WTC11 (cell line): ENCODE results near the gene ACO1. TPM values are rescaled to one million over a fixed set of nuclear protein-coding genes. Genes with fewer than 3 reads are reported as not detected.

Experiments used
- ATAC-seq: fragments of 200-7000 bp; cut with Tn5 transposase; 2 replicates; pipeline ENCODE4 v1.10.0; 2021; ENCODE audit warnings: mild to moderate bottlenecking, moderate library complexity
- CTCF ChIA-PET: fragments of 300-600 bp; sonication (Branson Sonifier 250); formaldehyde crosslinking; loops from one replicate; lab custom pipeline; 2021; ENCODE audit warnings: antibody characterized with exemption; lab: Charles Lee
- POLR2A ChIA-PET: fragments of 350-600 bp; sonication (Branson Sonifier 250); formaldehyde crosslinking; loops from one replicate; lab custom pipeline; 2021; ENCODE audit warnings: antibody characterized with exemption; lab: Charles Lee
- DNase-seq: peaks from one replicate; pipeline ENCODE4 v3.0.0; 2021; ENCODE audit warnings: low spot score
- H3K27ac Mint-ChIP-seq: 2 replicates; pipeline ENCODE4 v1.8.0; 2021; ENCODE audit warnings: mixed read lengths
- H3K27me3 Mint-ChIP-seq: 2 replicates; pipeline ENCODE4 v1.8.0; 2021; ENCODE audit warnings: low read depth, mild to moderate bottlenecking, moderate library complexity, mixed read lengths
- H3K36me3 Mint-ChIP-seq: 2 replicates; pipeline ENCODE4 v1.8.0; 2021; ENCODE audit warnings: mixed read lengths
- H3K4me1 Mint-ChIP-seq: 2 replicates; pipeline ENCODE4 v1.8.0; 2022; ENCODE audit warnings: mixed read lengths
- H3K4me3 Mint-ChIP-seq: 2 replicates; pipeline ENCODE4 v1.8.0; 2021; ENCODE audit warnings: mild to moderate bottlenecking, moderate library complexity, mixed read lengths
- H3K9me3 Mint-ChIP-seq: 2 replicates; pipeline ENCODE4 v1.8.0; 2021; ENCODE audit warnings: mixed read lengths
- CREM ChIP-seq: sonication (generic); formaldehyde crosslinking; IDR thresholded peaks from 2 replicates; pipeline ENCODE4 v1.8.1; 2022; ENCODE audit warnings: mild to moderate bottlenecking, missing genetic modification reagents, moderate library complexity
- ESRRA ChIP-seq: sonication (generic); formaldehyde crosslinking; IDR thresholded peaks from 2 replicates; pipeline ENCODE4 v1.8.1; 2022; ENCODE audit warnings: mild to moderate bottlenecking, missing genetic modification reagents, borderline replicate concordance
- ETV6 ChIP-seq: sonication (generic); formaldehyde crosslinking; IDR thresholded peaks from 2 replicates; pipeline ENCODE4 v1.8.1; 2022; ENCODE audit warnings: mild to moderate bottlenecking, missing genetic modification reagents
- GABPB1 ChIP-seq: sonication (generic); formaldehyde crosslinking; IDR thresholded peaks from 2 replicates; pipeline ENCODE4 v1.8.1; 2023; ENCODE audit warnings: mild to moderate bottlenecking, missing genetic modification reagents
- HMGA2 ChIP-seq: fragments of 250-450 bp; sonication (Bioruptor Pico); IDR thresholded peaks from 2 replicates; pipeline ENCODE4 v1.4.0; 2021; ENCODE audit warnings: mild to moderate bottlenecking, moderate library complexity
- HMGXB4 ChIP-seq: sonication (generic); formaldehyde crosslinking; IDR thresholded peaks from 2 replicates; pipeline ENCODE4 v1.8.1; 2023; ENCODE audit warnings: mild to moderate bottlenecking, moderate library complexity, missing genetic modification reagents
- IRF2 ChIP-seq: sonication (generic); formaldehyde crosslinking; IDR thresholded peaks from 2 replicates; pipeline ENCODE4 v1.8.0; 2022; ENCODE audit warnings: low read depth, missing genetic modification reagents, borderline replicate concordance
- JAZF1 ChIP-seq: fragments of 250-450 bp; sonication (Bioruptor Pico); IDR thresholded peaks from 2 replicates; pipeline ENCODE4 v1.9.0; 2021; ENCODE audit warnings: moderate library complexity, mild to moderate bottlenecking, inconsistent platforms
- JUN ChIP-seq: sonication (generic); formaldehyde crosslinking; IDR thresholded peaks from 2 replicates; pipeline ENCODE4 v1.8.0; 2023; ENCODE audit warnings: mild to moderate bottlenecking, missing genetic modification reagents
- KAT7 ChIP-seq: sonication (generic); formaldehyde crosslinking; IDR thresholded peaks from 2 replicates; pipeline ENCODE4 v1.8.1; 2023; ENCODE audit warnings: missing genetic modification reagents, mild to moderate bottlenecking, borderline replicate concordance
- NFYB ChIP-seq: sonication (generic); formaldehyde crosslinking; conservative IDR thresholded peaks from 2 replicates; pipeline ENCODE4 v1.8.0; 2022; ENCODE audit warnings: low read depth, missing genetic modification reagents
- RORB ChIP-seq: fragments of 250-450 bp; sonication (Bioruptor Pico); IDR thresholded peaks from 2 replicates; pipeline ENCODE4 v1.9.0; 2021; ENCODE audit warnings: mild to moderate bottlenecking
- SOX15 ChIP-seq: fragments of 250-450 bp; sonication (Bioruptor Pico); IDR thresholded peaks from 2 replicates; pipeline ENCODE4 v1.9.0; 2021; ENCODE audit warnings: mild to moderate bottlenecking
- TCF7 ChIP-seq: sonication (generic); formaldehyde crosslinking; IDR thresholded peaks from 2 replicates; pipeline ENCODE4 v1.8.0; 2022; ENCODE audit warnings: mild to moderate bottlenecking, low read depth, missing genetic modification reagents, moderate library complexity
- TEAD4 ChIP-seq: sonication (generic); formaldehyde crosslinking; IDR thresholded peaks from 2 replicates; pipeline ENCODE4 v1.8.0; 2022; ENCODE audit warnings: mild to moderate bottlenecking, missing genetic modification reagents
- ZNF138 ChIP-seq: sonication (generic); formaldehyde crosslinking; conservative IDR thresholded peaks from 2 replicates; pipeline ENCODE4 v1.8.1; 2022; ENCODE audit warnings: mild to moderate bottlenecking, moderate library complexity, missing genetic modification reagents
- ZNF219 ChIP-seq: sonication (generic); formaldehyde crosslinking; IDR thresholded peaks from 2 replicates; pipeline ENCODE4 v1.8.0; 2023; ENCODE audit warnings: missing genetic modification reagents, mild to moderate bottlenecking, borderline replicate concordance
- ZNF232 ChIP-seq: sonication (generic); formaldehyde crosslinking; IDR thresholded peaks from 2 replicates; pipeline ENCODE4 v1.8.0; 2022; ENCODE audit warnings: mild to moderate bottlenecking, missing genetic modification reagents
- ZNF263 ChIP-seq: sonication (generic); formaldehyde crosslinking; IDR thresholded peaks from 2 replicates; pipeline ENCODE4 v1.8.1; 2022; ENCODE audit warnings: low read depth, mild to moderate bottlenecking, moderate library complexity, missing genetic modification reagents
- ZNF317 ChIP-seq: sonication (generic); formaldehyde crosslinking; IDR thresholded peaks from 2 replicates; pipeline ENCODE4 v1.8.1; 2023; ENCODE audit warnings: low read depth, mild to moderate bottlenecking, moderate library complexity, missing genetic modification reagents, borderline replicate concordance
- ZNF423 ChIP-seq: fragments of 250-450 bp; sonication (Bioruptor Pico); IDR thresholded peaks from 2 replicates; pipeline ENCODE4 v2.1.2; 2022; ENCODE audit warnings: mild to moderate bottlenecking, moderate library complexity
- ZNF671 ChIP-seq: fragments of 250-450 bp; sonication (Bioruptor Pico); IDR thresholded peaks from 2 replicates; pipeline ENCODE4 v1.8.0; 2021; ENCODE audit warnings: mild to moderate bottlenecking
- total RNA-seq: library from RNA; stranded (reverse); gene quantifications from 3 replicates; pipeline ENCODE4 v1.2.3, GENCODE V29; 2021
- TF ChIP-seq, protein P1 (sequence below): sonication (generic); formaldehyde crosslinking; IDR thresholded peaks from 2 replicates; pipeline ENCODE4 v1.8.0; 2022; ENCODE audit warnings: mild to moderate bottlenecking, missing genetic modification reagents
- TF ChIP-seq, protein P2 (sequence below): fragments of 250-450 bp; sonication (Bioruptor Pico); IDR thresholded peaks from 2 replicates; pipeline ENCODE4 v1.8.0; 2021; ENCODE audit warnings: mild to moderate bottlenecking
- TF ChIP-seq, protein P3 (sequence below): fragments of 200-600 bp; IDR thresholded peaks from 2 replicates; pipeline ENCODE4 v1.8.0; 2022; ENCODE audit warnings: antibody characterized with exemption
- TF ChIP-seq, protein P4 (sequence below): fragments of 250-450 bp; sonication (Bioruptor Pico); conservative IDR thresholded peaks from 2 replicates; pipeline ENCODE4 v1.9.0; 2021; ENCODE audit warnings: mild to moderate bottlenecking
- TF ChIP-seq, protein P5 (sequence below): sonication (generic); formaldehyde crosslinking; IDR thresholded peaks from 2 replicates; pipeline ENCODE4 v1.8.0; 2023; ENCODE audit warnings: mild to moderate bottlenecking, missing genetic modification reagents

Gene ACO1
- total RNA-seq, 1 experiment from 2014 or later, result 40.2 TPM

DNA sequence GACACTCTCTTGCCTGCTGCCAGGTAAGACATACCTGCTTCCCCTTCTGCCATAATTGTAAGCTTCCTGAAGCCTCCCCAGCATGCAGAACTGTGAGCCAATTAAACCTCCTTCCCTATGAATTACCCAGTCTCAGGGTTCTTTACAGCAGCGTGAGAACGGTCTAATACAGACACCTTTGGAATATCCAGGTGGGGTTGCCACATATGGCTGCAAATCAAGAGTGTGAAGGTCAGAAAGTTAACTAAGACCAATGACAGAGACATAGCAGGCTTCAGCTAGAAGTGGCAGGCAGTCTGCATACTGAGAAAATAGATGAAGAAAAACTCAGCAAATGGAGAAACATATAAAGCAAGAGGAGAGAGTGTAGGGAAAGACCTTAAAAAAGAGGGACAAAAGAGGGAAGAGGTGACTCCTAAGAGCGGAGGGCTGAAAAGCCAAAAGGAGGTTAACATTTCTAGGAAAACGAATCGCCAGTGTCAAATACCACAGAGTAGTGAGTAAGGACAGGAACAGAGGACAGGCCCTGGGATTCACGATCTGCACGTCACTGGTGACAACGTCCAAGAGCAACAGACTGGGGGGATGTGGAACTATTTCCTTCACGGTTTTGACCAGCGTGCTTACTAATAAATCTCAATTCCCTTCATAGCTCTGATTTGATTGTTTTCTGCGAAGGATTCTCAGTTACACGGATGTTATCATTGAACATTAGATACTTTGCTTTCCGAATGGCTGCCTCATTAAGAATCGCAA, 1.7 kb upstream of the ACO1 start:
- DNase-seq (no peak), ATAC-seq (no peak)
- TF ChIP-seq TEAD4 (no peak), GABPB1 (CRISPR knock-in tag) (no peak), TCF7 (no peak), HMGXB4 (CRISPR knock-in tag) (no peak), ETV6 (no peak), ZNF219 (CRISPR knock-in tag) (no peak), ZNF138 (CRISPR knock-in tag) (no peak), IRF2 (no peak), SOX15 (CRISPR knock-in tag) (no peak), HMGA2 (CRISPR knock-in tag) (no peak), ZNF423 (no peak), KAT7 (no peak)
- TF ChIP-seq, protein P1, sequence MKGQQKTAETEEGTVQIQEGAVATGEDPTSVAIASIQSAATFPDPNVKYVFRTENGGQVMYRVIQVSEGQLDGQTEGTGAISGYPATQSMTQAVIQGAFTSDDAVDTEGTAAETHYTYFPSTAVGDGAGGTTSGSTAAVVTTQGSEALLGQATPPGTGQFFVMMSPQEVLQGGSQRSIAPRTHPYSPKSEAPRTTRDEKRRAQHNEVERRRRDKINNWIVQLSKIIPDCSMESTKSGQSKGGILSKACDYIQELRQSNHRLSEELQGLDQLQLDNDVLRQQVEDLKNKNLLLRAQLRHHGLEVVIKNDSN (CRISPR knock-in tag), result no peak
- Mint-ChIP-seq H3K27ac (no peak overlapping the region), H3K36me3 (no peaks in the 10 kb centered on the region), H3K4me1 (peaks cover 18% of the 10 kb centered on the region), H3K9me3 (no peaks in the 10 kb centered on the region), H3K4me3 (no peak overlapping the region), H3K27me3 (peaks cover 31% of the 10 kb centered on the region)
- POLR2A ChIA-PET, result no interaction called here
- CTCF ChIA-PET, result interaction anchor here (0.8 to 3.7 kb wide), 4 partner anchors 189 to 199 kb away, joined by 3 to 18 read pairs (median 4); no protein-coding TSS in a partner anchor

GRCh38 chr9:32384002-32384363, 460 bp upstream of the ACO1 start:
- CTCF ChIA-PET, result interaction anchor here (0.7 to 3.7 kb wide), 11 partner anchors 12 to 584 kb away, joined by 3 to 21 read pairs (median 6); partner anchors contain the start of gene RIGI
- H3K36me3 Mint-ChIP-seq, result no peaks in the 10 kb centered on the region
- no peak overlapping the region for H3K27ac Mint-ChIP-seq
- POLR2A ChIA-PET, result interaction anchor here (0.6 to 1.7 kb wide), 4 partner anchors 10 to 188 kb away, joined by 3 to 7 read pairs (median 5); partner anchors contain the start of genes NDUFB6 and RIGI
- H3K27me3 Mint-ChIP-seq, result peaks cover 31% of the 10 kb centered on the region
- peak overlapping the region; percentile 70 for H3K4me3 Mint-ChIP-seq
- H3K4me1 Mint-ChIP-seq, result peaks cover 19% of the 10 kb centered on the region
- no peak for DNase-seq
- no peaks in the 10 kb centered on the region for H3K9me3 Mint-ChIP-seq
- ATAC-seq, result no peak
- TF ChIP-seq, protein P2, sequence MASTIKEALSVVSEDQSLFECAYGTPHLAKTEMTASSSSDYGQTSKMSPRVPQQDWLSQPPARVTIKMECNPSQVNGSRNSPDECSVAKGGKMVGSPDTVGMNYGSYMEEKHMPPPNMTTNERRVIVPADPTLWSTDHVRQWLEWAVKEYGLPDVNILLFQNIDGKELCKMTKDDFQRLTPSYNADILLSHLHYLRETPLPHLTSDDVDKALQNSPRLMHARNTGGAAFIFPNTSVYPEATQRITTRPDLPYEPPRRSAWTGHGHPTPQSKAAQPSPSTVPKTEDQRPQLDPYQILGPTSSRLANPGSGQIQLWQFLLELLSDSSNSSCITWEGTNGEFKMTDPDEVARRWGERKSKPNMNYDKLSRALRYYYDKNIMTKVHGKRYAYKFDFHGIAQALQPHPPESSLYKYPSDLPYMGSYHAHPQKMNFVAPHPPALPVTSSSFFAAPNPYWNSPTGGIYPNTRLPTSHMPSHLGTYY (CRISPR knock-in tag), result no peak
- TF ChIP-seq JUN (CRISPR knock-in tag) (no peak), ZNF232 (CRISPR knock-in tag) (no peak), ESRRA (CRISPR knock-in tag) (no peak), KAT7 (no peak), CREM (no peak), ZNF317 (CRISPR knock-in tag) (no peak), NFYB (CRISPR knock-in tag) (no peak), JAZF1 (CRISPR knock-in tag) (no peak), IRF2 (no peak), RORB (CRISPR knock-in tag) (no peak), ZNF263 (CRISPR knock-in tag) (no peak), ZNF671 (CRISPR knock-in tag) (no peak)
- TF ChIP-seq, protein P3, sequence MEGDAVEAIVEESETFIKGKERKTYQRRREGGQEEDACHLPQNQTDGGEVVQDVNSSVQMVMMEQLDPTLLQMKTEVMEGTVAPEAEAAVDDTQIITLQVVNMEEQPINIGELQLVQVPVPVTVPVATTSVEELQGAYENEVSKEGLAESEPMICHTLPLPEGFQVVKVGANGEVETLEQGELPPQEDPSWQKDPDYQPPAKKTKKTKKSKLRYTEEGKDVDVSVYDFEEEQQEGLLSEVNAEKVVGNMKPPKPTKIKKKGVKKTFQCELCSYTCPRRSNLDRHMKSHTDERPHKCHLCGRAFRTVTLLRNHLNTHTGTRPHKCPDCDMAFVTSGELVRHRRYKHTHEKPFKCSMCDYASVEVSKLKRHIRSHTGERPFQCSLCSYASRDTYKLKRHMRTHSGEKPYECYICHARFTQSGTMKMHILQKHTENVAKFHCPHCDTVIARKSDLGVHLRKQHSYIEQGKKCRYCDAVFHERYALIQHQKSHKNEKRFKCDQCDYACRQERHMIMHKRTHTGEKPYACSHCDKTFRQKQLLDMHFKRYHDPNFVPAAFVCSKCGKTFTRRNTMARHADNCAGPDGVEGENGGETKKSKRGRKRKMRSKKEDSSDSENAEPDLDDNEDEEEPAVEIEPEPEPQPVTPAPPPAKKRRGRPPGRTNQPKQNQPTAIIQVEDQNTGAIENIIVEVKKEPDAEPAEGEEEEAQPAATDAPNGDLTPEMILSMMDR, result no peak
- TF ChIP-seq, protein P4, sequence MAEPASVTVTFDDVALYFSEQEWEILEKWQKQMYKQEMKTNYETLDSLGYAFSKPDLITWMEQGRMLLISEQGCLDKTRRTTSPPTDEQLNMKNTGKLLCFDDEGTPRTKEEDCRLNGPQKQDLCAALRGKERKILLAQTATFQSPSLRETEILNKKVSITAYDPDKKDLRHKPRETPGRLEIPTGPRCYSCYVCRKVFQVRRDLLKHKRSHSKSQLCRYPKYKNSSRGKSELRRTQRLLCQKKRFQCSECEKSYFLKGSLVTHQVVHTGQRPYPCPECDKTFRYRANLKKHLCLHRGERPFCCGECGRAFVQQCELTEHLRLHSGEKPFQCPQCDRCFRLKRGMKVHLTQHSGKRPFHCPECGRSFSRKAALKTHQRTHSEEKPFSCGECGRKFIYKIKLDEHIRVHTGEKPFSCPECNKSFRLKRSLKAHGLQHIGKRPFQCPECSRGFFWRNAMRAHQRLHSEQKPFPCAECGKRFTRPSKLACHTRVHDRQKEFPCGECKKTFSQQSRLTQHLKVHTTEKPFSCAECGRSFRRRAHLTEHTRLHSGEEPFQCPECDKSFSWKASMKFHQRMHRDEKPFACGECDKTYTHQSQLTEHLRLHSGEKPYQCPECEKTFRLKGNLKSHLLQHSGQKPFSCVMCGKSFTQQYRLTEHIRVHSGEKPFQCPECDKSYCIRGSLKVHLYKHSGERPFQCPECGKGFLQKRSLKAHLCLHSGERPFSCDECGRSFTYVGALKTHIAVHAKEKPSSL (CRISPR knock-in tag), result no peak
- TF ChIP-seq, protein P5, sequence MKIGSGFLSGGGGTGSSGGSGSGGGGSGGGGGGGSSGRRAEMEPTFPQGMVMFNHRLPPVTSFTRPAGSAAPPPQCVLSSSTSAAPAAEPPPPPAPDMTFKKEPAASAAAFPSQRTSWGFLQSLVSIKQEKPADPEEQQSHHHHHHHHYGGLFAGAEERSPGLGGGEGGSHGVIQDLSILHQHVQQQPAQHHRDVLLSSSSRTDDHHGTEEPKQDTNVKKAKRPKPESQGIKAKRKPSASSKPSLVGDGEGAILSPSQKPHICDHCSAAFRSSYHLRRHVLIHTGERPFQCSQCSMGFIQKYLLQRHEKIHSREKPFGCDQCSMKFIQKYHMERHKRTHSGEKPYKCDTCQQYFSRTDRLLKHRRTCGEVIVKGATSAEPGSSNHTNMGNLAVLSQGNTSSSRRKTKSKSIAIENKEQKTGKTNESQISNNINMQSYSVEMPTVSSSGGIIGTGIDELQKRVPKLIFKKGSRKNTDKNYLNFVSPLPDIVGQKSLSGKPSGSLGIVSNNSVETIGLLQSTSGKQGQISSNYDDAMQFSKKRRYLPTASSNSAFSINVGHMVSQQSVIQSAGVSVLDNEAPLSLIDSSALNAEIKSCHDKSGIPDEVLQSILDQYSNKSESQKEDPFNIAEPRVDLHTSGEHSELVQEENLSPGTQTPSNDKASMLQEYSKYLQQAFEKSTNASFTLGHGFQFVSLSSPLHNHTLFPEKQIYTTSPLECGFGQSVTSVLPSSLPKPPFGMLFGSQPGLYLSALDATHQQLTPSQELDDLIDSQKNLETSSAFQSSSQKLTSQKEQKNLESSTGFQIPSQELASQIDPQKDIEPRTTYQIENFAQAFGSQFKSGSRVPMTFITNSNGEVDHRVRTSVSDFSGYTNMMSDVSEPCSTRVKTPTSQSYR (CRISPR knock-in tag), result no peak
